ENCODE data around the gene LCT. TPM values are rescaled to one million over a fixed set of nuclear protein-coding genes. Genes with fewer than 3 reads are reported as not detected.

LCT gene
- total and polyA plus RNA-seq, 2 of the 13 experiments (the other 11 are each of a cell fraction or from before 2014, with no cell fraction given): not detected

GRCh38 chr2:135876066-135876711 lies 39.2 kb upstream of the LCT start, which contains the start of gene MCM6 (continued):
- TF ChIP-seq ZBTB40 (IDR thresholded peaks at IDR 0.05) (no peak), ZBTB40 (CRISPR knock-in tag; IDR thresholded peaks at IDR 0.05) (peak; percentile 69; the same call in 1 of the 2 replicates), KLF16 (CRISPR knock-in tag; IDR thresholded peaks at IDR 0.05) (no peak; a peak in 1 of 4 replicates), ZNF792 (CRISPR knock-in tag; IDR thresholded peaks at IDR 0.05) (peak; percentile 82), ZNF576 (CRISPR knock-in tag; IDR thresholded peaks at IDR 0.05) (0 out of 2 replicates have a peak, but pooled peaks have one; percentile 16), SP1 (IDR thresholded peaks at IDR 0.05) (no peak), SP1 (CRISPR knock-in tag; IDR thresholded peaks at IDR 0.05) (peak; percentile 47), KLF6 (CRISPR knock-in tag; IDR thresholded peaks at IDR 0.05) (no peak), ZSCAN22 (CRISPR knock-in tag; IDR thresholded peaks at IDR 0.05) (0 out of 2 replicates have a peak, but pooled peaks have one; percentile 66), ZSCAN29 (CRISPR knock-in tag; conservative IDR thresholded peaks at IDR 0.05) (no peak), TRIM24 (CRISPR knock-in tag; IDR thresholded peaks at IDR 0.05) (no peak), RCOR2 (CRISPR knock-in tag; IDR thresholded peaks at IDR 0.05) (no peak)
- TF ChIP-seq, protein P1, sequence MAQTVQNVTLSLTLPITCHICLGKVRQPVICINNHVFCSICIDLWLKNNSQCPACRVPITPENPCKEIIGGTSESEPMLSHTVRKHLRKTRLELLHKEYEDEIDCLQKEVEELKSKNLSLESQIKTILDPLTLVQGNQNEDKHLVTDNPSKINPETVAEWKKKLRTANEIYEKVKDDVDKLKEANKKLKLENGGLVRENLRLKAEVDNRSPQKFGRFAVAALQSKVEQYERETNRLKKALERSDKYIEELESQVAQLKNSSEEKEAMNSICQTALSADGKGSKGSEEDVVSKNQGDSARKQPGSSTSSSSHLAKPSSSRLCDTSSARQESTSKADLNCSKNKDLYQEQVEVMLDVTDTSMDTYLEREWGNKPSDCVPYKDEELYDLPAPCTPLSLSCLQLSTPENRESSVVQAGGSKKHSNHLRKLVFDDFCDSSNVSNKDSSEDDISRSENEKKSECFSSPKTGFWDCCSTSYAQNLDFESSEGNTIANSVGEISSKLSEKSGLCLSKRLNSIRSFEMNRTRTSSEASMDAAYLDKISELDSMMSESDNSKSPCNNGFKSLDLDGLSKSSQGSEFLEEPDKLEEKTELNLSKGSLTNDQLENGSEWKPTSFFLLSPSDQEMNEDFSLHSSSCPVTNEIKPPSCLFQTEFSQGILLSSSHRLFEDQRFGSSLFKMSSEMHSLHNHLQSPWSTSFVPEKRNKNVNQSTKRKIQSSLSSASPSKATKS (CRISPR knock-in tag; IDR thresholded peaks at IDR 0.05): no peak
- TF ChIP-seq, protein P2, sequence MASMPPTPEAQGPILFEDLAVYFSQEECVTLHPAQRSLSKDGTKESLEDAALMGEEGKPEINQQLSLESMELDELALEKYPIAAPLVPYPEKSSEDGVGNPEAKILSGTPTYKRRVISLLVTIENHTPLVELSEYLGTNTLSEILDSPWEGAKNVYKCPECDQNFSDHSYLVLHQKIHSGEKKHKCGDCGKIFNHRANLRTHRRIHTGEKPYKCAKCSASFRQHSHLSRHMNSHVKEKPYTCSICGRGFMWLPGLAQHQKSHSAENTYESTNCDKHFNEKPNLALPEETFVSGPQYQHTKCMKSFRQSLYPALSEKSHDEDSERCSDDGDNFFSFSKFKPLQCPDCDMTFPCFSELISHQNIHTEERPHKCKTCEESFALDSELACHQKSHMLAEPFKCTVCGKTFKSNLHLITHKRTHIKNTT (CRISPR knock-in tag; IDR thresholded peaks at IDR 0.05): no peak
- TF ChIP-seq, protein P3, sequence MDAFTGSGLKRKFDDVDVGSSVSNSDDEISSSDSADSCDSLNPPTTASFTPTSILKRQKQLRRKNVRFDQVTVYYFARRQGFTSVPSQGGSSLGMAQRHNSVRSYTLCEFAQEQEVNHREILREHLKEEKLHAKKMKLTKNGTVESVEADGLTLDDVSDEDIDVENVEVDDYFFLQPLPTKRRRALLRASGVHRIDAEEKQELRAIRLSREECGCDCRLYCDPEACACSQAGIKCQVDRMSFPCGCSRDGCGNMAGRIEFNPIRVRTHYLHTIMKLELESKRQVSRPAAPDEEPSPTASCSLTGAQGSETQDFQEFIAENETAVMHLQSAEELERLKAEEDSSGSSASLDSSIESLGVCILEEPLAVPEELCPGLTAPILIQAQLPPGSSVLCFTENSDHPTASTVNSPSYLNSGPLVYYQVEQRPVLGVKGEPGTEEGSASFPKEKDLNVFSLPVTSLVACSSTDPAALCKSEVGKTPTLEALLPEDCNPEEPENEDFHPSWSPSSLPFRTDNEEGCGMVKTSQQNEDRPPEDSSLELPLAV (CRISPR knock-in tag; conservative IDR thresholded peaks at IDR 0.05; ENCODE audit: low read depth): 0 out of 2 replicates have a peak, but pooled peaks have one; percentile 82

Data from HepG2 (cell line).